HEK293 (cell line): Measurements from ENCODE around the gene NAPG.

Source experiments
- CTCF ChIA-PET: fragments of 350-600 bp; formaldehyde crosslinking; extraction: SDS; loops from one replicate; lab custom pipeline; 2021; ENCODE audit warnings: antibody characterized with exemption; lab: Yijun Ruan, JAX
- POLR2A ChIA-PET: fragments of 300-600 bp; formaldehyde crosslinking; extraction: SDS; loops from one replicate; lab custom pipeline; 2020; ENCODE audit warnings: antibody characterized with exemption, inconsistent platforms; lab: Yijun Ruan, JAX
- H3K27ac ChIP-seq: fragments of 200-500 bp; sonication (Bioruptor generic); 2 replicates; pipeline ENCODE4 v1.5.1; 2014; ENCODE audit warnings: low read depth, low read length, control low read depth, inconsistent platforms; ENCODE audit errors: extremely low read depth
- H3K36me3 ChIP-seq, 2 experiments: fragments of 200-500 bp in 1 of 2; sonication (Bioruptor generic) in 1 of 2; 1 replicate in 1 of 2; 2 replicates in 1 of 2; pipeline ENCODE4 v1.5.1; 2014 to 2017; ENCODE audit warnings: inconsistent platforms in 2 of 2, low read length in 2 of 2; ENCODE audit not compliant: control insufficient read depth in 2 of 2, insufficient read depth in 1 of 2
- H3K4me1 ChIP-seq: fragments of 200-500 bp; sonication (Bioruptor generic); 2 replicates; pipeline ENCODE4 v1.5.1; 2014; ENCODE audit warnings: mild to moderate bottlenecking, low read length, inconsistent platforms; ENCODE audit not compliant: control insufficient read depth, insufficient read depth
- H3K4me3 ChIP-seq: 2 replicates; pipeline ENCODE4 v1.5.1; 2011; ENCODE audit warnings: low read depth, mild to moderate bottlenecking, control low read depth, low read length, moderate library complexity
- H3K9me3 ChIP-seq: fragments of 200-500 bp; sonication (Bioruptor generic); 2 replicates; pipeline ENCODE4 v1.5.1; 2014; ENCODE audit warnings: low read depth, low read length, inconsistent platforms; ENCODE audit not compliant: control insufficient read depth, insufficient read depth
- HOXD13 ChIP-seq: sonication (generic); formaldehyde crosslinking; IDR thresholded peaks from 2 replicates; pipeline ENCODE4 v1.8.0; 2022; ENCODE audit warnings: missing genetic modification reagents, borderline replicate concordance
- KLF10 ChIP-seq: fragments of 450-650 bp; IDR thresholded peaks from 2 replicates; pipeline ENCODE4 v1.5.1; 2018; ENCODE audit warnings: missing biosample characterization, mild to moderate bottlenecking, missing genetic modification characterization
- OSR2 ChIP-seq: fragments of 450-650 bp; formaldehyde crosslinking; IDR thresholded peaks from 2 replicates; pipeline ENCODE4 v1.5.1; 2016; ENCODE audit warnings: missing biosample characterization, missing genetic modification characterization
- SP7 ChIP-seq: fragments of 450-650 bp; formaldehyde crosslinking; IDR thresholded peaks from 2 replicates; pipeline ENCODE4 v1.5.1; 2016; ENCODE audit warnings: missing biosample characterization, missing genetic modification characterization
- YY1 ChIP-seq: fragments of 450-650 bp; formaldehyde crosslinking; IDR thresholded peaks from 2 replicates; pipeline ENCODE4 v1.5.1; 2018; ENCODE audit warnings: missing biosample characterization, missing genetic modification characterization
- ZBTB8A ChIP-seq: fragments of 450-650 bp; formaldehyde crosslinking; IDR thresholded peaks from 2 replicates; pipeline ENCODE4 v1.5.1; 2016; ENCODE audit warnings: missing biosample characterization, missing genetic modification characterization
- ZNF174 ChIP-seq: fragments of 450-650 bp; formaldehyde crosslinking; IDR thresholded peaks from 2 replicates; pipeline ENCODE4 v1.5.0; 2017; ENCODE audit warnings: missing biosample characterization, mild to moderate bottlenecking, missing genetic modification characterization
- ZNF221 ChIP-seq: fragments of 450-650 bp; formaldehyde crosslinking; IDR thresholded peaks from 2 replicates; pipeline ENCODE4 v1.5.1; 2017; ENCODE audit warnings: missing biosample characterization, missing genetic modification characterization, borderline replicate concordance
- ZNF266 ChIP-seq: fragments of 450-650 bp; formaldehyde crosslinking; IDR thresholded peaks from 2 replicates; pipeline ENCODE4 v1.5.1; 2016; ENCODE audit warnings: missing biosample characterization, missing genetic modification characterization, low read depth
- ZNF335 ChIP-seq: fragments of 450-650 bp; formaldehyde crosslinking; conservative IDR thresholded peaks from 2 replicates; pipeline ENCODE4 v1.5.1; 2016; ENCODE audit warnings: missing biosample characterization, missing genetic modification characterization
- ZNF350 ChIP-seq: fragments of 450-650 bp; formaldehyde crosslinking; IDR thresholded peaks from 2 replicates; pipeline ENCODE4 v1.5.0; 2017; ENCODE audit warnings: missing biosample characterization, mild to moderate bottlenecking, missing genetic modification characterization
- ZNF394 ChIP-seq: fragments of 450-650 bp; formaldehyde crosslinking; IDR thresholded peaks from 2 replicates; pipeline ENCODE4 v1.5.1; 2016; ENCODE audit warnings: missing biosample characterization, missing genetic modification characterization, mild to moderate bottlenecking, moderate library complexity, borderline replicate concordance
- ZNF501 ChIP-seq: fragments of 450-650 bp; formaldehyde crosslinking; IDR thresholded peaks from 2 replicates; pipeline ENCODE4 v1.5.1; 2016; ENCODE audit warnings: missing biosample characterization, missing genetic modification characterization
- ZNF530 ChIP-seq: fragments of 450-650 bp; formaldehyde crosslinking; IDR thresholded peaks from 2 replicates; pipeline ENCODE4 v1.5.1; 2016; ENCODE audit warnings: low read depth, missing biosample characterization, missing genetic modification characterization
- ZNF558 ChIP-seq: fragments of 450-650 bp; formaldehyde crosslinking; IDR thresholded peaks from 2 replicates; pipeline ENCODE4 v1.5.1; 2016; ENCODE audit warnings: missing biosample characterization, missing genetic modification characterization
- ZNF610 ChIP-seq: fragments of 450-650 bp; formaldehyde crosslinking; IDR thresholded peaks from 2 replicates; pipeline ENCODE4 v1.5.1; 2016; ENCODE audit warnings: missing biosample characterization, missing genetic modification characterization, borderline replicate concordance
- TF ChIP-seq, protein P1 (sequence below): fragments of 450-650 bp; formaldehyde crosslinking; IDR thresholded peaks from 2 replicates; pipeline ENCODE4 v1.5.1; 2016; ENCODE audit warnings: missing biosample characterization, missing genetic modification characterization, borderline replicate concordance
- TF ChIP-seq, protein P2 (sequence below): fragments of 450-650 bp; formaldehyde crosslinking; IDR thresholded peaks from 2 replicates; pipeline ENCODE4 v1.5.1; 2016; ENCODE audit warnings: missing biosample characterization, missing genetic modification characterization
- TF ChIP-seq, protein P3 (sequence below): fragments of 450-650 bp; formaldehyde crosslinking; IDR thresholded peaks from 2 replicates; pipeline ENCODE4 v1.5.1; 2017; ENCODE audit warnings: missing biosample characterization, missing genetic modification characterization
- TF ChIP-seq, protein P4 (sequence below): fragments of 450-650 bp; formaldehyde crosslinking; IDR thresholded peaks from 2 replicates; pipeline ENCODE4 v1.5.1; 2017; ENCODE audit warnings: missing biosample characterization, mild to moderate bottlenecking, missing genetic modification characterization, moderate library complexity
- TF ChIP-seq, protein P5 (sequence below): fragments of 450-650 bp; formaldehyde crosslinking; IDR thresholded peaks from 2 replicates; pipeline ENCODE4 v1.5.1; 2016; ENCODE audit warnings: missing biosample characterization, missing genetic modification characterization

The NAPG gene

DNA sequence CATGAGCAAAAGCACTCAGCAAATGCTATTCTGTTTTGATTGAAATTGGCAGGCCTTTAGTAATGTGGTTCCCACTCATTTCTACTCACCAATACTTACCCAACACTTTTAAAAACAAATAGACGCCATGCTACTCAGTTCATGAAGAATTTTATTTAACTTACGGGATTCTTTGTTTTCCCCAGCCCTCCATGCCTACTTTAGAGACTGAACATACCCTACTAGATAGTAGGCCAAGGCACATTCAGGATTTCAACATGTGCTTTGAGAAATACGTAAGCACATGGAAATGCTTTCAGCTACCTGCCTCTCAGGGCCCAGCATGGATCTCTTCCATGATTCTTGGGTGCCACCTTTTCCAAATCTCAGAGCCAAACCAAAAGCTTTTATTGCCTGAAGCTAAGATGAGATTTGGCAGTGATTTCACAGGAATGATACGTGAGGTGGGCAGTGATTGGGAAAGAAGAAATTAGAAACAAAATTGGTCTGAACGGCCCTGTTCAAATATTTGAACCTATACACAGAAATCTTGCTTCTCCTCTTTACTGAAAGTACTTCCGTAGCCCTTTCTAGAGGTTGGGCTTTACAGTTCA, 31.4 kb downstream of the NAPG start (continued):
- TF ChIP-seq, protein P1, sequence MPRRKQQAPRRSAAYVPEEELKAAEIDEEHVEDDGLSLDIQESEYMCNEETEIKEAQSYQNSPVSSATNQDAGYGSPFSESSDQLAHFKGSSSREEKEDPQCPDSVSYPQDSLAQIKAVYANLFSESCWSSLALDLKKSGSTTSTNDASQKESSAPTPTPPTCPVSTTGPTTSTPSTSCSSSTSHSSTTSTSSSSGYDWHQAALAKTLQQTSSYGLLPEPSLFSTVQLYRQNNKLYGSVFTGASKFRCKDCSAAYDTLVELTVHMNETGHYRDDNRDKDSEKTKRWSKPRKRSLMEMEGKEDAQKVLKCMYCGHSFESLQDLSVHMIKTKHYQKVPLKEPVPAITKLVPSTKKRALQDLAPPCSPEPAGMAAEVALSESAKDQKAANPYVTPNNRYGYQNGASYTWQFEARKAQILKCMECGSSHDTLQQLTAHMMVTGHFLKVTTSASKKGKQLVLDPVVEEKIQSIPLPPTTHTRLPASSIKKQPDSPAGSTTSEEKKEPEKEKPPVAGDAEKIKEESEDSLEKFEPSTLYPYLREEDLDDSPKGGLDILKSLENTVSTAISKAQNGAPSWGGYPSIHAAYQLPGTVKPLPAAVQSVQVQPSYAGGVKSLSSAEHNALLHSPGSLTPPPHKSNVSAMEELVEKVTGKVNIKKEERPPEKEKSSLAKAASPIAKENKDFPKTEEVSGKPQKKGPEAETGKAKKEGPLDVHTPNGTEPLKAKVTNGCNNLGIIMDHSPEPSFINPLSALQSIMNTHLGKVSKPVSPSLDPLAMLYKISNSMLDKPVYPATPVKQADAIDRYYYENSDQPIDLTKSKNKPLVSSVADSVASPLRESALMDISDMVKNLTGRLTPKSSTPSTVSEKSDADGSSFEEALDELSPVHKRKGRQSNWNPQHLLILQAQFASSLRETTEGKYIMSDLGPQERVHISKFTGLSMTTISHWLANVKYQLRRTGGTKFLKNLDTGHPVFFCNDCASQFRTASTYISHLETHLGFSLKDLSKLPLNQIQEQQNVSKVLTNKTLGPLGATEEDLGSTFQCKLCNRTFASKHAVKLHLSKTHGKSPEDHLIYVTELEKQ, result no peak
- TF ChIP-seq HOXD13 (CRISPR knock-in tag) (no peak), YY1 (tag by site-specific recombination) (no peak), KLF10 (tag by site-specific recombination) (no peak), ZNF174 (tag by site-specific recombination) (no peak)
- TF ChIP-seq, protein P2, sequence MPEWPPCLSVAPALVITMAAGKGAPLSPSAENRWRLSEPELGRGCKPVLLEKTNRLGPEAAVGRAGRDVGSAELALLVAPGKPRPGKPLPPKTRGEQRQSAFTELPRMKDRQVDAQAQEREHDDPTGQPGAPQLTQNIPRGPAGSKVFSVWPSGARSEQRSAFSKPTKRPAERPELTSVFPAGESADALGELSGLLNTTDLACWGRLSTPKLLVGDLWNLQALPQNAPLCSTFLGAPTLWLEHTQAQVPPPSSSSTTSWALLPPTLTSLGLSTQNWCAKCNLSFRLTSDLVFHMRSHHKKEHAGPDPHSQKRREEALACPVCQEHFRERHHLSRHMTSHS (tag by site-specific recombination), result no peak

DNA sequence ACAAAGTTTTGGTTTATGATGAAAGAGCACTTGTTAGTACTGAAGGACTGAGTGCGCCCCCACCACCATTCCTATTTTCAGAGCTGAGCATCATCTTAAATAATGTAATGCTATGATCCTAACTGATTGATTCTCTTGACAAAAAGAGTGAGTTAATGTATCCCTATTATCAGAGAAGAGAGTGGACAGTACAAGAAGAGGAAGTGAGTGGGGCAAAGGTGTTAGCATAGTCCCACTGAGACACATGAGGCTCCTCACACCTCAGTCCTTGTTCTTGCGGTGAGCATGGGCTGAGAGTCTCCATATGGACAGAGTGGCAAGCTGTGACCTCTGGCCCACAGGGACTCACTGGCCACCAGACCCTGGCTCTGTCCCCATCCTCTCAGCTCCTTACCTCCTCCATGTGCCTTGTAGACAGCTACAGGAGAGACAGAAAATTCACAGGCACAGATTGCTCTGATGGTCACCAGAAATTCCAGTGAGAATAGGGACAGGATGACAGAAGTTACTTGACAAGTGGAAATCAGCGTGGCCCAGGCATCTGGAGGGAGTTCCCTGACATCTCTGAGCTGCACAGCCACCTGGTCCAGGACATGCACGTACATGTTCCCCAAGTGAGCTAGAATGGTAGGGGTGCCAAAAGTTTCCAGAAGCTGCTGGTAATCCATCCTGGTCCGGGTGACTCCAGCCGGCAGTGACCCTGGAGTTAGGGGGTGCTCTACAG, 32.6 kb downstream of the NAPG start:
- no peak overlapping the region for H3K27ac ChIP-seq
- TF ChIP-seq ZNF558 (tag by site-specific recombination), result 0 out of 2 replicates have a peak, but pooled peaks have one; percentile 37
- TF ChIP-seq, protein P3, sequence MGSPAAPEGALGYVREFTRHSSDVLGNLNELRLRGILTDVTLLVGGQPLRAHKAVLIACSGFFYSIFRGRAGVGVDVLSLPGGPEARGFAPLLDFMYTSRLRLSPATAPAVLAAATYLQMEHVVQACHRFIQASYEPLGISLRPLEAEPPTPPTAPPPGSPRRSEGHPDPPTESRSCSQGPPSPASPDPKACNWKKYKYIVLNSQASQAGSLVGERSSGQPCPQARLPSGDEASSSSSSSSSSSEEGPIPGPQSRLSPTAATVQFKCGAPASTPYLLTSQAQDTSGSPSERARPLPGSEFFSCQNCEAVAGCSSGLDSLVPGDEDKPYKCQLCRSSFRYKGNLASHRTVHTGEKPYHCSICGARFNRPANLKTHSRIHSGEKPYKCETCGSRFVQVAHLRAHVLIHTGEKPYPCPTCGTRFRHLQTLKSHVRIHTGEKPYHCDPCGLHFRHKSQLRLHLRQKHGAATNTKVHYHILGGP, result no peak
- CTCF ChIA-PET, result interaction anchor here (0.6 to 3.9 kb wide), 6 partner anchors 8 to 1002 kb away, joined by 3 to 27 read pairs (median 4); no protein-coding TSS in a partner anchor
- no peaks in the 10 kb centered on the region for H3K9me3 ChIP-seq
- peaks cover 19 to 47% of the 10 kb centered on the region in 2 experiments; a peak in 2 of 3 replicates for H3K36me3 ChIP-seq
- POLR2A ChIA-PET, result interaction anchor here (1.1 kb wide), 1 partner anchor 33 kb away, joined by 3 read pairs; the partner anchor contains the start of gene NAPG
- H3K4me1 ChIP-seq, result no peaks in the 10 kb centered on the region
- no peak overlapping the region for H3K4me3 ChIP-seq

DNA sequence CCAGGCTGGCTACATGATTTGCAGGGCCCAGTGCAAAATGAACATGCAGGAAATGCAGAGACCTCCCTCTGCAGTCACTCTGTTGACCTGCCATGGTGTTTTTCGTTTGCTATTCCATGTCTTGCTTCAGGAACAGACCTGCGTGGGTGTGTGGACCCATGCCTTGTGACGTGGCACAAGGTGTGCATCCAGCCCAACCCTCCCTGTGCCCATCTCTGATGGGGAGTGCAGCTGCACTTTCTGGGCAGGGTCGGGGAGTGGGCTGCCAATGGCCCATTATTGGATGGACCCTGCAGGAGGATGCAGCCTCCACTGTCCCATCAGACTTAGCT, 33.1 kb downstream of the NAPG start:
- Histone ChIP-seq H3K27ac (no peak overlapping the region), H3K36me3 (peaks cover 14 to 43% of the 10 kb centered on the region in 2 experiments; a peak in 2 of 3 replicates), H3K4me1 (no peaks in the 10 kb centered on the region), H3K4me3 (no peak overlapping the region), H3K9me3 (no peaks in the 10 kb centered on the region)
- CTCF ChIA-PET, result interaction anchor here (0.5 to 3.9 kb wide), 10 partner anchors 8 to 1003 kb away, joined by 3 to 27 read pairs (median 4); no protein-coding TSS in a partner anchor
- POLR2A ChIA-PET, result interaction anchor here (1.1 kb wide), 1 partner anchor 33 kb away, joined by 3 read pairs; the partner anchor contains the start of gene NAPG
- no peak for TF ChIP-seq OSR2 (tag by site-specific recombination)
- TF ChIP-seq ZNF221, result no peak
- no peak for TF ChIP-seq ZNF530 (tag by site-specific recombination)
- no peak for TF ChIP-seq ZNF350
- TF ChIP-seq ZNF394 (tag by site-specific recombination), result no peak
- TF ChIP-seq, protein P4, sequence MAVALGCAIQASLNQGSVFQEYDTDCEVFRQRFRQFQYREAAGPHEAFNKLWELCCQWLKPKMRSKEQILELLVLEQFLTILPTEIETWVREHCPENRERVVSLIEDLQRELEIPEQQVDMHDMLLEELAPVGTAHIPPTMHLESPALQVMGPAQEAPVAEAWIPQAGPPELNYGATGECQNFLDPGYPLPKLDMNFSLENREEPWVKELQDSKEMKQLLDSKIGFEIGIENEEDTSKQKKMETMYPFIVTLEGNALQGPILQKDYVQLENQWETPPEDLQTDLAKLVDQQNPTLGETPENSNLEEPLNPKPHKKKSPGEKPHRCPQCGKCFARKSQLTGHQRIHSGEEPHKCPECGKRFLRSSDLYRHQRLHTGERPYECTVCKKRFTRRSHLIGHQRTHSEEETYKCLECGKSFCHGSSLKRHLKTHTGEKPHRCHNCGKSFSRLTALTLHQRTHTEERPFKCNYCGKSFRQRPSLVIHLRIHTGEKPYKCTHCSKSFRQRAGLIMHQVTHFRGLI (tag by site-specific recombination), result no peak
- TF ChIP-seq, protein P3, result no peak
- TF ChIP-seq ZBTB8A, result no peak
- TF ChIP-seq ZNF335 (tag by site-specific recombination), result no peak
- no peak for TF ChIP-seq SP7 (tag by site-specific recombination)
- TF ChIP-seq ZNF266, result no peak
- TF ChIP-seq, protein P5, sequence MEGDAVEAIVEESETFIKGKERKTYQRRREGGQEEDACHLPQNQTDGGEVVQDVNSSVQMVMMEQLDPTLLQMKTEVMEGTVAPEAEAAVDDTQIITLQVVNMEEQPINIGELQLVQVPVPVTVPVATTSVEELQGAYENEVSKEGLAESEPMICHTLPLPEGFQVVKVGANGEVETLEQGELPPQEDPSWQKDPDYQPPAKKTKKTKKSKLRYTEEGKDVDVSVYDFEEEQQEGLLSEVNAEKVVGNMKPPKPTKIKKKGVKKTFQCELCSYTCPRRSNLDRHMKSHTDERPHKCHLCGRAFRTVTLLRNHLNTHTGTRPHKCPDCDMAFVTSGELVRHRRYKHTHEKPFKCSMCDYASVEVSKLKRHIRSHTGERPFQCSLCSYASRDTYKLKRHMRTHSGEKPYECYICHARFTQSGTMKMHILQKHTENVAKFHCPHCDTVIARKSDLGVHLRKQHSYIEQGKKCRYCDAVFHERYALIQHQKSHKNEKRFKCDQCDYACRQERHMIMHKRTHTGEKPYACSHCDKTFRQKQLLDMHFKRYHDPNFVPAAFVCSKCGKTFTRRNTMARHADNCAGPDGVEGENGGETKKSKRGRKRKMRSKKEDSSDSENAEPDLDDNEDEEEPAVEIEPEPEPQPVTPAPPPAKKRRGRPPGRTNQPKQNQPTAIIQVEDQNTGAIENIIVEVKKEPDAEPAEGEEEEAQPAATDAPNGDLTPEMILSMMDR, result no peak
- TF ChIP-seq ZNF610 (tag by site-specific recombination), result no peak
- TF ChIP-seq ZNF501 (tag by site-specific recombination), result no peak
